AG09319 (cell line): Measurements from ENCODE around the gene CETP.

Experiments used
- DNase-seq: peaks from one replicate; pipeline ENCODE4 v3.0.0-alpha.2; 2010; ENCODE audit warnings: low read depth; ENCODE audit errors: extremely low read depth
- TF ChIP-seq, protein P1 (sequence below): IDR thresholded peaks from 2 replicates; pipeline ENCODE4 v1.5.1; 2011; ENCODE audit warnings: low read depth, mild to moderate bottlenecking, inconsistent platforms, low read length, moderate library complexity

CETP gene

GRCh38 chr16:57029161-57030160 lies 67.7 kb downstream of the CETP start:
- no peak for DNase-seq

GRCh38 chr16:57030346-57030902 lies 68.7 kb downstream of the CETP start:
- TF ChIP-seq, protein P1, sequence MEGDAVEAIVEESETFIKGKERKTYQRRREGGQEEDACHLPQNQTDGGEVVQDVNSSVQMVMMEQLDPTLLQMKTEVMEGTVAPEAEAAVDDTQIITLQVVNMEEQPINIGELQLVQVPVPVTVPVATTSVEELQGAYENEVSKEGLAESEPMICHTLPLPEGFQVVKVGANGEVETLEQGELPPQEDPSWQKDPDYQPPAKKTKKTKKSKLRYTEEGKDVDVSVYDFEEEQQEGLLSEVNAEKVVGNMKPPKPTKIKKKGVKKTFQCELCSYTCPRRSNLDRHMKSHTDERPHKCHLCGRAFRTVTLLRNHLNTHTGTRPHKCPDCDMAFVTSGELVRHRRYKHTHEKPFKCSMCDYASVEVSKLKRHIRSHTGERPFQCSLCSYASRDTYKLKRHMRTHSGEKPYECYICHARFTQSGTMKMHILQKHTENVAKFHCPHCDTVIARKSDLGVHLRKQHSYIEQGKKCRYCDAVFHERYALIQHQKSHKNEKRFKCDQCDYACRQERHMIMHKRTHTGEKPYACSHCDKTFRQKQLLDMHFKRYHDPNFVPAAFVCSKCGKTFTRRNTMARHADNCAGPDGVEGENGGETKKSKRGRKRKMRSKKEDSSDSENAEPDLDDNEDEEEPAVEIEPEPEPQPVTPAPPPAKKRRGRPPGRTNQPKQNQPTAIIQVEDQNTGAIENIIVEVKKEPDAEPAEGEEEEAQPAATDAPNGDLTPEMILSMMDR, result no peak
- no peak for DNase-seq

More at GRCh38 chr16:57029161-57030160, 67.7 kb downstream of the CETP start:
- TF ChIP-seq, protein P1, result no peak

GRCh38 chr16:57031156-57031555 lies 69.4 kb downstream of the CETP start:
- TF ChIP-seq, protein P1, result no peak
- DNase-seq, result no peak

- DNase-seq, result no peak
- TF ChIP-seq, protein P1, result no peak
Measured at GRCh38 chr16:57032346-57032745, 70.6 kb downstream of the CETP start.

DNA sequence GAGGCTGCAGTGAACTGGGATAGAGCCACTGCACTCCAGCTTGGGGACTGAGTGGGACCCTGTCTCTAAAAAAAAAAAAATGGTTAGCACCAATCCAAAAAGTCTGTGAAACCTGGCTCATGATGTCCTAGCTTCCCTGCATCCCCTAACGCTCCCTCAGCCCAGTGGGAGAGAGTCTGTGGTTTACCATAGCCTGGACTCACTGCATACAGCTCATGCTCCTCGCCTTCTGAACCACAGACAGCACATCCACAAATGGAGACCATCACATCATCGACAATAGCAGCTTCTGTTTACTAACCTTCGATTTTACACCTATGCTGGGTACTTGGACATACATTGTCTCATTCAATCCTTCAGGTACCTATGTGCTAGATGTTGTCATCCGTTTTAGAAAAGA lies 71.2 kb downstream of the CETP start:
- TF ChIP-seq, protein P1, result no peak
- no peak for DNase-seq
